ENCODE measurements around the gene PLXND1. TPM values are rescaled to one million over a fixed set of nuclear protein-coding genes. Genes with fewer than 3 reads are reported as not detected.

PLXND1 gene
- total RNA-seq, 2 experiments from 2014 or later: 30.0 to 38.3 TPM

- peaks cover 19% of the 10 kb centered on the region for H3K4me1 Mint-ChIP-seq
- DNase-seq (no peak), ATAC-seq (ENCODE audit: low read depth) (no peak)
- H3K27me3 Mint-ChIP-seq: peaks cover 14% of the 10 kb centered on the region
- H3K4me3 Mint-ChIP-seq: no peak overlapping the region
- no peaks in the 10 kb centered on the region for H3K36me3 Mint-ChIP-seq
- H3K9me3 Mint-ChIP-seq: no peaks in the 10 kb centered on the region
- H3K27ac Mint-ChIP-seq: no peak overlapping the region
- POLR2A ChIA-PET: no interaction called here
These were observed 18.0 kb upstream of the PLXND1 start for GRCh38 chr3:129624347-129625071.

- H3K4me3 Mint-ChIP-seq: no peak overlapping the region
- DNase-seq (no peak), ATAC-seq (ENCODE audit: low read depth) (no peak)
- no peaks in the 10 kb centered on the region for H3K9me3 Mint-ChIP-seq
- POLR2A ChIA-PET: no interaction called here
- H3K27me3 Mint-ChIP-seq: peaks cover 16% of the 10 kb centered on the region
- peaks cover 21% of the 10 kb centered on the region for H3K4me1 Mint-ChIP-seq
- H3K27ac Mint-ChIP-seq: no peak overlapping the region
- H3K36me3 Mint-ChIP-seq: no peaks in the 10 kb centered on the region
These were observed 17.1 kb upstream of the PLXND1 start for GRCh38 chr3:129623447-129624118.

- H3K27me3 Mint-ChIP-seq: peaks cover 14% of the 10 kb centered on the region
- ATAC-seq (ENCODE audit: low read depth): no peak
- DNase-seq: no peak
- H3K4me1 Mint-ChIP-seq: peaks cover 18% of the 10 kb centered on the region
- POLR2A ChIA-PET: no interaction called here
- H3K9me3 Mint-ChIP-seq: no peaks in the 10 kb centered on the region
- no peak overlapping the region for H3K4me3 Mint-ChIP-seq
- no peaks in the 10 kb centered on the region for H3K36me3 Mint-ChIP-seq
- H3K27ac Mint-ChIP-seq: no peak overlapping the region
These were observed 16.5 kb upstream of the PLXND1 start for GRCh38 chr3:129622933-129623332.

GRCh38 chr3:129622226-129622874 lies 15.9 kb upstream of the PLXND1 start:
- H3K36me3 Mint-ChIP-seq: no peaks in the 10 kb centered on the region
- DNase-seq: no peak
- POLR2A ChIA-PET: no interaction called here
- H3K27ac Mint-ChIP-seq: no peak overlapping the region
- peaks cover 13% of the 10 kb centered on the region for H3K4me1 Mint-ChIP-seq
- no peak overlapping the region for H3K4me3 Mint-ChIP-seq
- no peak for ATAC-seq (ENCODE audit: low read depth)
- peaks cover 11% of the 10 kb centered on the region for H3K27me3 Mint-ChIP-seq
- H3K9me3 Mint-ChIP-seq: no peaks in the 10 kb centered on the region

- H3K27ac Mint-ChIP-seq: no peak overlapping the region
- POLR2A ChIA-PET: no interaction called here
These were observed 15.2 kb upstream of the PLXND1 start for GRCh38 chr3:129621626-129622225.

GRCh38 chr3:129620828-129621559 lies 14.5 kb upstream of the PLXND1 start:
- POLR2A ChIA-PET: no interaction called here
- Mint-ChIP-seq H3K4me1 (peaks cover 7% of the 10 kb centered on the region), H3K9me3 (no peaks in the 10 kb centered on the region), H3K4me3 (no peak overlapping the region), H3K27me3 (peaks cover 11% of the 10 kb centered on the region), H3K36me3 (no peaks in the 10 kb centered on the region), H3K27ac (no peak overlapping the region)
- ATAC-seq (ENCODE audit: low read depth) (no peak), DNase-seq (no peak)

More at GRCh38 chr3:129621626-129622225, 15.2 kb upstream of the PLXND1 start:
- Mint-ChIP-seq H3K4me1 (peaks cover 9% of the 10 kb centered on the region), H3K9me3 (no peaks in the 10 kb centered on the region), H3K27me3 (peaks cover 11% of the 10 kb centered on the region), H3K4me3 (no peak overlapping the region), H3K36me3 (no peaks in the 10 kb centered on the region)
- no peak for ATAC-seq (ENCODE audit: low read depth)
- DNase-seq: no peak

- no peak for ATAC-seq (ENCODE audit: low read depth)
- no peak for DNase-seq
- Mint-ChIP-seq H3K27ac (no peak overlapping the region), H3K4me1 (peaks cover 3% of the 10 kb centered on the region), H3K27me3 (peaks cover 7% of the 10 kb centered on the region), H3K4me3 (no peak overlapping the region), H3K36me3 (no peaks in the 10 kb centered on the region), H3K9me3 (no peaks in the 10 kb centered on the region)
- POLR2A ChIA-PET: no interaction called here
These were observed 13.3 kb upstream of the PLXND1 start for GRCh38 chr3:129619726-129620162.

GRCh38 chr3:129618901-129619671 lies 12.6 kb upstream of the PLXND1 start:
- DNase-seq (no peak), ATAC-seq (ENCODE audit: low read depth) (no peak)
- Mint-ChIP-seq H3K27me3 (peaks cover 6% of the 10 kb centered on the region), H3K4me1 (peaks cover 3% of the 10 kb centered on the region), H3K9me3 (no peaks in the 10 kb centered on the region), H3K27ac (peak overlapping the region; percentile 25), H3K4me3 (no peak overlapping the region), H3K36me3 (no peaks in the 10 kb centered on the region)
- POLR2A ChIA-PET: no interaction called here

GRCh38 chr3:129618186-129618820 lies 11.8 kb upstream of the PLXND1 start:
- Mint-ChIP-seq H3K27ac (peak overlapping the region; percentile 25), H3K9me3 (no peaks in the 10 kb centered on the region), H3K27me3 (peaks cover 6% of the 10 kb centered on the region), H3K4me3 (no peak overlapping the region), H3K4me1 (peaks cover 3% of the 10 kb centered on the region), H3K36me3 (no peaks in the 10 kb centered on the region)
- POLR2A ChIA-PET: no interaction called here
- ATAC-seq (ENCODE audit: low read depth) (peak; percentile 23), DNase-seq (no peak)

- H3K27ac Mint-ChIP-seq: no peak overlapping the region
- peaks cover 6% of the 10 kb centered on the region for H3K27me3 Mint-ChIP-seq
- POLR2A ChIA-PET: no interaction called here
- DNase-seq (no peak), ATAC-seq (ENCODE audit: low read depth) (no peak)
- no peaks in the 10 kb centered on the region for H3K36me3 Mint-ChIP-seq
- no peaks in the 10 kb centered on the region for H3K9me3 Mint-ChIP-seq
- H3K4me3 Mint-ChIP-seq: no peak overlapping the region
- H3K4me1 Mint-ChIP-seq: peaks cover 3% of the 10 kb centered on the region
These were observed 11.1 kb upstream of the PLXND1 start for GRCh38 chr3:129617381-129618185.

GRCh38 chr3:129616713-129617112 lies 10.2 kb upstream of the PLXND1 start:
- POLR2A ChIA-PET: no interaction called here
- Mint-ChIP-seq H3K36me3 (no peaks in the 10 kb centered on the region), H3K9me3 (no peaks in the 10 kb centered on the region), H3K4me3 (no peak overlapping the region), H3K4me1 (peaks cover 3% of the 10 kb centered on the region), H3K27ac (no peak overlapping the region), H3K27me3 (peaks cover 6% of the 10 kb centered on the region)
- DNase-seq (no peak), ATAC-seq (ENCODE audit: low read depth) (no peak)

GRCh38 chr3:129616291-129616690 lies 9.8 kb upstream of the PLXND1 start:
- DNase-seq (no peak), ATAC-seq (ENCODE audit: low read depth) (no peak)
- Mint-ChIP-seq H3K36me3 (no peaks in the 10 kb centered on the region), H3K4me1 (peaks cover 3% of the 10 kb centered on the region), H3K4me3 (no peak overlapping the region), H3K27me3 (peaks cover 6% of the 10 kb centered on the region), H3K27ac (no peak overlapping the region), H3K9me3 (no peaks in the 10 kb centered on the region)
- POLR2A ChIA-PET: no interaction called here

Measured in activated naive CD8-positive, alpha-beta T cell treated with anti-CD3 and anti-CD28 coated beads, Interleukin-2, amount 10 ng/mL, durations not matched to agents 7 days and 5 days (primary cell).